ENCODE results near the gene CARD11. TPM values are rescaled to one million over a fixed set of nuclear protein-coding genes. Genes with fewer than 3 reads are reported as not detected.

The CARD11 gene
- total RNA-seq, 4 donors from 2014 or later = 0.96 to 47.5 (median 6.6) TPM

DNA sequence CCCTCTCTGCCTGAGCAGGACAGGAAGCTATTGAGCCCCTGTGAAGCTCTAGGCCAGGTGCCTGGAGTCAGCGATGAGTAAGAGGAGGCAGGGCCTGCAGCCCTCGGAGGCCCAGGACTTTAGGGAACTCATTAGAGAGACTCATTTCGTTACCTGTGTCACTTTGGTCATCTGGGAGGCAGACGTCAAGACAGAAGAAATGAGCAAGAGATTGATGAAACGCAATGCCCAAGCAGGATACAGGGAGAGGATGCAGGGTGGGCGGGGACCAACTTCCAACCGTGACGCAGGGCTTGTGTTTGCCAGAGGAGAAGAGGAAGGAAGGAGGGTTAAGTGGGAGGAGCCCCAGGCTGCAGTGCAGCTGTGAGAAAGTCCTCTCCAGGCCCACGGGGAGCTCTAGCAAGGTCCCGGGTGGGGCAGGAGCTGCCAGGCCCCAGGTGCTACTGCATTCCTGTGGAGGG is 173.2 kb downstream of the CARD11 start:
- H3K4me1 ChIP-seq = peaks cover 0 to 10% (median 0%) of the 10 kb centered on the region in 4 donors
- no peaks in the 10 kb centered on the region for H3K9me3 ChIP-seq
- H3K4me3 ChIP-seq = no peak overlapping the region
- WGBS, 2 donors (ENCODE audit: low coverage in 1 of 2) = 0 to 21% methylated on average over 1 to 10 of the region's 10 CpGs
- peaks cover 9% of the 10 kb centered on the region for H3K27me3 ChIP-seq
- intact Hi-C loops (cut with DNase I; ENCODE audit: low total_unique reads) = no loop called here
- no peaks in the 10 kb centered on the region for H3K36me3 ChIP-seq
- peak; percentile 61 for DNase-seq
- in situ Hi-C loops (cut with MboI; ENCODE audit: low pct_ligation_motif_present in 1 of 4, low pct_unique_long_range_greater_than_20kb in 1 of 4, low sequenced_read_pairs in 3 of 4) = loop anchor here in 3 of 4 donors (10.0 to 25.0 kb wide), 2 partner anchors 284 to 1017 kb away; no protein-coding TSS in a partner anchor
- no peak overlapping the region for H3K27ac ChIP-seq
- TF ChIP-seq CTCF (IDR thresholded peaks at IDR 0.05) = no peak
- no peak for TF ChIP-seq POLR2A (IDR thresholded peaks at IDR 0.05)
- no peak for TF ChIP-seq POLR2AphosphoS5 (IDR thresholded peaks at IDR 0.05)
- no peak for TF ChIP-seq EP300 (IDR thresholded peaks at IDR 0.05; ENCODE audit: low read depth)

DNA sequence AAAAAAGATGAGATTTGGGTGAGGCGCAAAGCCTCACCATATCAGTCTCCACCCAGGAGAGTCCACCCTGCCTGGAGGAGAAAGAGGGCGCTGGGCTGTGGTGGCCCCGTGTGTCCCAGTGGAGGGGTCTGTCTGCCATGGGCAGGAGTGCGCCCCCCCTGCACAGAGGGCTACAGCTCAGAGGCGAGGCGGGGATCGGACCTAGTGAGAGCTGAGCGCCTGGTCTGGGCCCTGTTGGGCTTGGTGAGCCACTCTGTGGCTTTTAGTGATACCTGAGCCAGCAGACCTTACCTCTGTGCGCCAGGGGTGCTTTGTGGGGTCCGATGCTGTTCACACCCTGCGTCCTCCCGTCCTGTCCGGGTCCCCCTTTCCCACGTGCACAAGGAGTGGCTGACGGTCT is 173.7 kb downstream of the CARD11 start:
- Histone ChIP-seq H3K36me3 (no peaks in the 10 kb centered on the region), H3K9me3 (no peaks in the 10 kb centered on the region), H3K4me3 (no peak overlapping the region), H3K4me1 (peaks cover 0 to 10% (median 0%) of the 10 kb centered on the region in 4 donors), H3K27ac (no peak overlapping the region), H3K27me3 (peaks cover 4% of the 10 kb centered on the region)
- in situ Hi-C loops (cut with MboI; ENCODE audit: low pct_ligation_motif_present in 1 of 4, low pct_unique_long_range_greater_than_20kb in 1 of 4, low sequenced_read_pairs in 3 of 4) = loop anchor here in 3 of 4 donors (5.0 to 25.0 kb wide), 3 partner anchors 285 to 1017 kb away; no protein-coding TSS in a partner anchor
- intact Hi-C loops (cut with DNase I; ENCODE audit: low total_unique reads) = loop anchor here (10.0 kb wide), 1 partner anchor 285 kb away; no protein-coding TSS in a partner anchor
- WGBS, 2 donors (ENCODE audit: low coverage in 1 of 2) = 86 to 100% methylated on average over 1 to 15 of the region's 15 CpGs
- TF ChIP-seq POLR2AphosphoS5 (IDR thresholded peaks at IDR 0.05) (no peak), CTCF (IDR thresholded peaks at IDR 0.05) (no peak), POLR2A (IDR thresholded peaks at IDR 0.05) (no peak), EP300 (IDR thresholded peaks at IDR 0.05; ENCODE audit: low read depth) (no peak)
- DNase-seq = no peak

GRCh38 chr7:2866601-2867000 is 177.1 kb downstream of the CARD11 start:
- in situ Hi-C loops (cut with MboI; ENCODE audit: low pct_ligation_motif_present in 1 of 4, low pct_unique_long_range_greater_than_20kb in 1 of 4, low sequenced_read_pairs in 3 of 4) = loop anchor here in 2 of 4 donors (5.0 to 25.0 kb wide), 2 partner anchors 291 to 1021 kb away; no protein-coding TSS in a partner anchor
- WGBS, 2 donors (ENCODE audit: low coverage in 1 of 2) = 35% methylated on average over 3 of the region's 3 CpGs; no CpG with 5 or more reads in 1 of the 2 donors

More at GRCh38 chr7:2866601-2867000, 177.1 kb downstream of the CARD11 start:
- Histone ChIP-seq H3K4me1 (peaks cover 6 to 31% (median 9%) of the 10 kb centered on the region in 4 donors), H3K9me3 (no peaks in the 10 kb centered on the region), H3K27me3 (no peaks in the 10 kb centered on the region), H3K27ac (no peak overlapping the region), H3K4me3 (no peak overlapping the region), H3K36me3 (no peaks in the 10 kb centered on the region)
- DNase-seq = no peak
- intact Hi-C loops (cut with DNase I; ENCODE audit: low total_unique reads) = loop anchor here (10.0 kb wide), 1 partner anchor 288 kb away; no protein-coding TSS in a partner anchor
- TF ChIP-seq CTCF (IDR thresholded peaks at IDR 0.05) = no peak
- TF ChIP-seq EP300 (IDR thresholded peaks at IDR 0.05; ENCODE audit: low read depth) = no peak
- TF ChIP-seq POLR2AphosphoS5 (IDR thresholded peaks at IDR 0.05) = no peak
- no peak for TF ChIP-seq POLR2A (IDR thresholded peaks at IDR 0.05)
